Neural cell (in vitro differentiated cells): Measurements from ENCODE around the gene CLCNKA.

Source experiments
- CTCF ChIP-seq: fragments of 450-650 bp; IDR thresholded peaks from 2 replicates; pipeline ENCODE4 v1.5.1; 2014; ENCODE audit warnings: antibody characterized with exemption, mild to moderate bottlenecking, moderate library complexity; ENCODE audit not compliant: poor library complexity, severe bottlenecking
- EP300 ChIP-seq: fragments of 450-650 bp; conservative IDR thresholded peaks from 2 replicates; pipeline ENCODE4 v1.6.1; 2014; ENCODE audit warnings: antibody characterized with exemption, mild to moderate bottlenecking, moderate library complexity; ENCODE audit not compliant: poor library complexity, severe bottlenecking
- EZH2 ChIP-seq: fragments of 200-600, 300-800 bp; shearing (Covaris generic), sonication (generic); IDR thresholded peaks from 2 replicates; pipeline ENCODE4 v1.6.1; 2014; ENCODE audit warnings: antibody characterized with exemption, low read length, borderline replicate concordance, mild to moderate bottlenecking; ENCODE audit not compliant: insufficient read depth, poor library complexity, severe bottlenecking
- MXI1 ChIP-seq: fragments of 450-650 bp; conservative IDR thresholded peaks from 2 replicates; pipeline ENCODE4 v1.6.1; 2014; ENCODE audit warnings: antibody characterized with exemption, mild to moderate bottlenecking; ENCODE audit not compliant: poor library complexity, severe bottlenecking
- POLR2AphosphoS5 ChIP-seq: IDR thresholded peaks from 2 replicates; pipeline ENCODE4 v1.6.1; 2012
- RAD21 ChIP-seq: fragments of 450-650 bp; conservative IDR thresholded peaks from 2 replicates; pipeline ENCODE4 v1.6.1; 2014; ENCODE audit warnings: antibody characterized with exemption, mild to moderate bottlenecking, moderate library complexity
- REST ChIP-seq: IDR thresholded peaks from 2 replicates; pipeline ENCODE4 v1.6.1; 2012; ENCODE audit warnings: borderline replicate concordance
- SMC3 ChIP-seq: fragments of 450-650 bp; conservative IDR thresholded peaks from 2 replicates; pipeline ENCODE4 v1.6.1; 2014; ENCODE audit warnings: antibody characterized with exemption, mild to moderate bottlenecking, moderate library complexity; ENCODE audit not compliant: poor library complexity

- TF ChIP-seq REST (no peak), SMC3 (no peak), MXI1 (no peak), CTCF (no peak), EP300 (no peak), POLR2AphosphoS5 (no peak), EZH2 (no peak), RAD21 (no peak)
These were observed 28.2 kb upstream of the CLCNKA start for GRCh38 chr1:15993666-15994065.
